ENCODE measurements around the gene LPP. TPM values are rescaled to one million over a fixed set of nuclear protein-coding genes. Genes with fewer than 3 reads are reported as not detected.

Gene LPP
- total RNA-seq, 1 donor from 2014 or later: 23.1 TPM

GRCh38 chr3:188889054-188889491 is 735.1 kb downstream of the LPP start:
- Mint-ChIP-seq H3K36me3 (ENCODE audit: unreplicated experiment) (no peaks in the 10 kb centered on the region), H3K4me1 (ENCODE audit: low read depth, unreplicated experiment) (no peaks in the 10 kb centered on the region), H3K27ac (ENCODE audit: unreplicated experiment) (no peak overlapping the region), H3K4me3 (ENCODE audit: unreplicated experiment) (no peak overlapping the region), H3K27me3 (ENCODE audit: unreplicated experiment) (no peaks in the 10 kb centered on the region), H3K9me3 (ENCODE audit: unreplicated experiment) (no peaks in the 10 kb centered on the region)
- TF ChIP-seq, protein P1, sequence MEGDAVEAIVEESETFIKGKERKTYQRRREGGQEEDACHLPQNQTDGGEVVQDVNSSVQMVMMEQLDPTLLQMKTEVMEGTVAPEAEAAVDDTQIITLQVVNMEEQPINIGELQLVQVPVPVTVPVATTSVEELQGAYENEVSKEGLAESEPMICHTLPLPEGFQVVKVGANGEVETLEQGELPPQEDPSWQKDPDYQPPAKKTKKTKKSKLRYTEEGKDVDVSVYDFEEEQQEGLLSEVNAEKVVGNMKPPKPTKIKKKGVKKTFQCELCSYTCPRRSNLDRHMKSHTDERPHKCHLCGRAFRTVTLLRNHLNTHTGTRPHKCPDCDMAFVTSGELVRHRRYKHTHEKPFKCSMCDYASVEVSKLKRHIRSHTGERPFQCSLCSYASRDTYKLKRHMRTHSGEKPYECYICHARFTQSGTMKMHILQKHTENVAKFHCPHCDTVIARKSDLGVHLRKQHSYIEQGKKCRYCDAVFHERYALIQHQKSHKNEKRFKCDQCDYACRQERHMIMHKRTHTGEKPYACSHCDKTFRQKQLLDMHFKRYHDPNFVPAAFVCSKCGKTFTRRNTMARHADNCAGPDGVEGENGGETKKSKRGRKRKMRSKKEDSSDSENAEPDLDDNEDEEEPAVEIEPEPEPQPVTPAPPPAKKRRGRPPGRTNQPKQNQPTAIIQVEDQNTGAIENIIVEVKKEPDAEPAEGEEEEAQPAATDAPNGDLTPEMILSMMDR (IDR thresholded peaks at IDR 0.05; ENCODE audit: partially characterized antibody, unreplicated experiment): no peak
- no peak for DNase-seq

- H3K36me3 Mint-ChIP-seq (ENCODE audit: unreplicated experiment): no peaks in the 10 kb centered on the region
- no peaks in the 10 kb centered on the region for H3K4me1 Mint-ChIP-seq (ENCODE audit: low read depth, unreplicated experiment)
- H3K27ac Mint-ChIP-seq (ENCODE audit: unreplicated experiment): no peak overlapping the region
- no peak for DNase-seq
- H3K27me3 Mint-ChIP-seq (ENCODE audit: unreplicated experiment): no peaks in the 10 kb centered on the region
- no peak overlapping the region for H3K4me3 Mint-ChIP-seq (ENCODE audit: unreplicated experiment)
- H3K9me3 Mint-ChIP-seq (ENCODE audit: unreplicated experiment): no peaks in the 10 kb centered on the region
- TF ChIP-seq, protein P1 (IDR thresholded peaks at IDR 0.05; ENCODE audit: partially characterized antibody, unreplicated experiment): no peak
Measured at GRCh38 chr3:188890572-188891270, 736.8 kb downstream of the LPP start.

DNA sequence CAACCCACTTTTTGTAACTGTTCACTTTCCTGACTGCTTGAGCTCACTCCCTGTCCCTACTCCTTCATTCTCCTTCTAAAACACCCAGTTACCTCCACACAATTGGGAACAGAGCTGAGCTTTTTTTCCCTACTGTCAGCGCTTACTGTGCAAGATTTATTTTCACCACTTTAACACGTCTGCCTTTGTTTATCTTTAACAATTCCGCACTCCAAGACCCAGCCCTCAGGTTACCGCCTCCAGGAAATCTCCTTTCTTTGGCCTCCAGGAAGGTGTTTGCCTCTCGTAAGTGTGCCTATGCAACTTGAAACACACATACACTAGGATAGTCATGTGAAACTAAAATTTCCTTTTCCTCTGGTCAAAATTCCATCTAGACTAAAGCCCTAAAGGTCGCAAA is 745.9 kb downstream of the LPP start:
- Mint-ChIP-seq H3K9me3 (ENCODE audit: unreplicated experiment) (peaks cover 4% of the 10 kb centered on the region), H3K36me3 (ENCODE audit: unreplicated experiment) (no peaks in the 10 kb centered on the region), H3K27me3 (ENCODE audit: unreplicated experiment) (peaks cover 2% of the 10 kb centered on the region), H3K4me3 (ENCODE audit: unreplicated experiment) (no peak overlapping the region), H3K27ac (ENCODE audit: unreplicated experiment) (no peak overlapping the region), H3K4me1 (ENCODE audit: low read depth, unreplicated experiment) (no peaks in the 10 kb centered on the region)
- TF ChIP-seq, protein P1 (IDR thresholded peaks at IDR 0.05; ENCODE audit: partially characterized antibody, unreplicated experiment): no peak
- no peak for DNase-seq

DNA sequence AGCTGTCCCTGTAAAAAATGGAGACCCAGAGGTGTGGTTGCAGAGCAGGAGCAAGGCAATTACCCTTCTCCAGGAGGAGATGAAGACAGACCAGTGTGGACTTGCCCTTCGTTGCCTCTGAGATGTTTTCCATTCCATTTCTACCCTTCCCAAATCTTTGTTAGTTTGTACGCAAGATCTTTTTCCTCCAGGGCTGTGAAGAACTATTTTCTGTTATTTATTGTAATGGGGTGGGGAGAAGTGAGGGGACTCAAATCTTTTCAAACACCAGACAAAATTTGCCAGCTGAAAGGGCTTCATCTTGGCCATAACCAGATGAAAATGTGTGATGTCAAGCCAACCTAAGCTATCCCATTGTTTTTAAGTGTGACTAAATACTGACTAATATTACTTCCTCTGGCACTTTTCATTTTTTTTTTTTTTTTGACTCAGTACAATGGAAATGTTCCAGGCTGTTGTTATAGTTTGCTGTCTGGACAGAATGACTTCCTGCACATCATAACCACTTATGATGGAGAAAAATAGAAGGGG is 746.5 kb downstream of the LPP start:
- H3K36me3 Mint-ChIP-seq (ENCODE audit: unreplicated experiment): no peaks in the 10 kb centered on the region
- TF ChIP-seq, protein P1 (IDR thresholded peaks at IDR 0.05; ENCODE audit: partially characterized antibody, unreplicated experiment): no peak
- H3K4me1 Mint-ChIP-seq (ENCODE audit: low read depth, unreplicated experiment): no peaks in the 10 kb centered on the region
- DNase-seq: no peak
- H3K4me3 Mint-ChIP-seq (ENCODE audit: unreplicated experiment): no peak overlapping the region
- no peak overlapping the region for H3K27ac Mint-ChIP-seq (ENCODE audit: unreplicated experiment)
- H3K9me3 Mint-ChIP-seq (ENCODE audit: unreplicated experiment): peaks cover 5% of the 10 kb centered on the region
- H3K27me3 Mint-ChIP-seq (ENCODE audit: unreplicated experiment): peaks cover 2% of the 10 kb centered on the region

DNA sequence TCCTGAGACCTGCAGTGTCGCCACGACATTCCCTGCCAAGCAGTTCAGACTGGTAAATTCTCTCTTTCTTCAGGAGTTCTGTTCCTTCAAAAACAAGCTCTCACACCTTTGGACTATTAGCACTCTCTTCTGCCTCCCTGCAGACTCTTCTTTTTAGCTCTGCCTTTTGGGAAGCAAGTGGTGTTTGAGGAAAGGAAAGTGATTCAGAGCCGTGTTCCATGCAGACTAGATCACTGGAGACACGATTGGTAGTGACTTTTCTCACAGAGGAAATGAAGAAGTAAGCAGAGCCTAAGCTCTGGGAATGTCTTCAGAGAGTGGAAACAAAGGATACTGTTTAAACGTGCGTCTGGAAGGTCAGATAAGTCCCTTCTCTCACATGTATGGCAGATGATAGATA is 747.2 kb downstream of the LPP start:
- Mint-ChIP-seq H3K9me3 (ENCODE audit: unreplicated experiment) (peaks cover 5% of the 10 kb centered on the region), H3K4me1 (ENCODE audit: low read depth, unreplicated experiment) (no peaks in the 10 kb centered on the region), H3K36me3 (ENCODE audit: unreplicated experiment) (no peaks in the 10 kb centered on the region), H3K4me3 (ENCODE audit: unreplicated experiment) (no peak overlapping the region), H3K27me3 (ENCODE audit: unreplicated experiment) (peaks cover 2% of the 10 kb centered on the region), H3K27ac (ENCODE audit: unreplicated experiment) (no peak overlapping the region)
- no peak for DNase-seq
- TF ChIP-seq, protein P1 (IDR thresholded peaks at IDR 0.05; ENCODE audit: partially characterized antibody, unreplicated experiment): no peak

Data from glutamatergic neuron (in vitro differentiated cells).